Subcutaneous abdominal adipose tissue (tissue), 5 donors: Measurements from ENCODE around the gene CCDC175.

Experiments used
- H3K27ac ChIP-seq: one replicate; pipeline ENCODE4 v1.7.0; 2013; ENCODE audit warnings: low read depth, mild to moderate bottlenecking, inconsistent platforms, low read length, moderate library complexity
- H3K27me3 ChIP-seq, 5 donors: one replicate each; pipeline ENCODE4 v1.7.0; 2013; ENCODE audit warnings: low read length in 5 of 5, inconsistent platforms in 1 of 5; ENCODE audit not compliant: control insufficient read depth in 5 of 5, insufficient read depth in 4 of 5
- H3K36me3 ChIP-seq, 5 donors: one replicate each; pipeline ENCODE4 v1.7.0; 2013; ENCODE audit warnings: low read length in 5 of 5; ENCODE audit not compliant: control insufficient read depth in 5 of 5, insufficient read depth in 5 of 5
- H3K4me1 ChIP-seq, 5 donors: one replicate each; pipeline ENCODE4 v1.7.0; 2013; ENCODE audit warnings: low read length in 5 of 5, mild to moderate bottlenecking in 3 of 5, moderate library complexity in 1 of 5; ENCODE audit not compliant: control insufficient read depth in 5 of 5, insufficient read depth in 5 of 5
- H3K4me3 ChIP-seq, 5 donors: one replicate each; pipeline ENCODE4 v1.7.0; 2013; ENCODE audit warnings: low read length in 5 of 5, low read depth in 1 of 5
- H3K9ac ChIP-seq, 5 donors: one replicate each; pipeline ENCODE4 v1.7.0; 2013; ENCODE audit warnings: low read length in 5 of 5, mild to moderate bottlenecking in 4 of 5, moderate library complexity in 3 of 5
- H3K9me3 ChIP-seq, 5 donors: one replicate each; pipeline ENCODE4 v1.7.0; 2013; ENCODE audit warnings: low read length in 5 of 5; ENCODE audit not compliant: control insufficient read depth in 5 of 5
- donor health status: healthy.
- donor health status: healthy.
- donor health status: healthy.
- donor health status: healthy.
- donor health status: healthy.

Gene CCDC175

GRCh38 chr14:59543873-59544272 lies 32.7 kb downstream of the CCDC175 start:
- no peaks in the 10 kb centered on the region for H3K9me3 ChIP-seq
- H3K4me1 ChIP-seq: no peaks in the 10 kb centered on the region
- peaks cover 0 to under 1% (median 0%) of the 10 kb centered on the region in 5 donors for H3K27me3 ChIP-seq
- no peaks in the 10 kb centered on the region for H3K36me3 ChIP-seq
- no peak overlapping the region for H3K27ac ChIP-seq
- no peak overlapping the region for H3K9ac ChIP-seq
- no peak overlapping the region for H3K4me3 ChIP-seq

DNA sequence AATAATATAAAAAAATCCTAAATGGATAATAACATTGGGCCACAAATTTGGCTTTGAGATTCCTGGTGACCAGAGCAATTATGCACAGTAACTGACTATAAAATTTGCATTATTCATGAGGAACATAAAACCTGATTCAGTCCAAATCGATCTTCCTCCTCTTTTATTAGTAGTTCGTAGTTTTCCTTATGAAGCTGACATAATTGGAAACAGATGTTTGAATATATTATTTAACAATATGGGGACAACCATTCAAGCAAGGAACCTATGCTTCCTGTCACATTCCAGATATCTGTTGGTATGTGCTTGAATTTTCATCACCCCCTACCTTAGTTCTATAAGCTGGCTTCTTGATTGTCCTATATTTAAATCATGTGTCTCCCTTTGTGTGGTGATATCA lies 34.9 kb downstream of the CCDC175 start:
- H3K9me3 ChIP-seq: no peaks in the 10 kb centered on the region
- no peak overlapping the region for H3K4me3 ChIP-seq
- no peaks in the 10 kb centered on the region for H3K4me1 ChIP-seq
- peaks cover 0 to 2% (median 0%) of the 10 kb centered on the region in 5 donors for H3K27me3 ChIP-seq
- H3K27ac ChIP-seq: no peak overlapping the region
- H3K9ac ChIP-seq: no peak overlapping the region
- no peaks in the 10 kb centered on the region for H3K36me3 ChIP-seq

GRCh38 chr14:59540852-59541251 lies 35.8 kb downstream of the CCDC175 start:
- Histone ChIP-seq H3K27ac (no peak overlapping the region), H3K9ac (no peak overlapping the region), H3K27me3 (peaks cover 0 to 2% (median 0%) of the 10 kb centered on the region in 5 donors), H3K4me3 (no peak overlapping the region), H3K9me3 (no peaks in the 10 kb centered on the region), H3K36me3 (no peaks in the 10 kb centered on the region), H3K4me1 (no peaks in the 10 kb centered on the region)

DNA sequence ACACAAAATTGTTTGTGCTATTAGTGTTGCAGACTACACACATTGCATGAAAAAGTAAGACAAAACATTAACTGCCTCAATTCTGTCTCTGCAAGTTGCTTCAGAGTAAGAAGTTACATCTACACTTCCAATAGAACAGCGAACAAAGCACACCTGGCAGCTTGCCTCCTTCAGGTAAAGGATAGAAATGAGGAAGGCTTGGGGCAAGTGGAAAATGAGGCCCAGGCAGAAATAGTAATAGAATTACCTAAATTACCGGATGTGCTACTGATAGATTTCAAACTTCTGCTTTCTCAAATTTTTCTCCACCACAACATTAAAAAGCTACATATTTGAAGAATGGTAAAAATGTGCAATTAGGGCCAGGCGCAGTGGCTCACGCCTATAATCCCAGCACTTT lies 37.7 kb downstream of the CCDC175 start:
- Histone ChIP-seq H3K9ac (no peak overlapping the region), H3K4me1 (no peaks in the 10 kb centered on the region), H3K27me3 (peaks cover 0 to 2% (median 0%) of the 10 kb centered on the region in 5 donors), H3K27ac (no peak overlapping the region), H3K4me3 (no peak overlapping the region), H3K9me3 (no peaks in the 10 kb centered on the region), H3K36me3 (no peaks in the 10 kb centered on the region)

DNA sequence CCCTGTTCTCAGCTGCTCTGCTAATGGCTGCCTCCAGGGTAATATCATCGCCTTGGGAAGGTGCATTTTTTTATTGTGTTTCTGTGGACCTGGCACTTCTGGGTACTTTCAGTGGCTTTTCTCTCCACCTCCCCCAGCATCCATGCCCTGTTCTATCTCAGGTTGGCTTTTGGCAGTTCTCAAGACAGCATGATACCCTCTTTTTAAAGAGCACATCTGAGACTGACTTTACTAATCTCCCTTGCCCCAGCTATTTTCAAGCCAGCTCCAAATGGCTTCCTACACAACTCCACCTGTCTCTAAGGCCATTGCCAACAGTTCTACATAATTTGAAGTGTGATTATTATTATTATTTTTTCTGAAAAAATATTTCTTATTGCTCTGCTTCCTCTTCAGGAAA lies 39.1 kb downstream of the CCDC175 start:
- H3K9ac ChIP-seq: no peak overlapping the region
- H3K4me1 ChIP-seq: no peaks in the 10 kb centered on the region
- H3K9me3 ChIP-seq: no peaks in the 10 kb centered on the region
- H3K4me3 ChIP-seq: no peak overlapping the region
- peaks cover 0 to 2% (median 0%) of the 10 kb centered on the region in 5 donors for H3K27me3 ChIP-seq
- H3K36me3 ChIP-seq: no peaks in the 10 kb centered on the region
- H3K27ac ChIP-seq: no peak overlapping the region

DNA sequence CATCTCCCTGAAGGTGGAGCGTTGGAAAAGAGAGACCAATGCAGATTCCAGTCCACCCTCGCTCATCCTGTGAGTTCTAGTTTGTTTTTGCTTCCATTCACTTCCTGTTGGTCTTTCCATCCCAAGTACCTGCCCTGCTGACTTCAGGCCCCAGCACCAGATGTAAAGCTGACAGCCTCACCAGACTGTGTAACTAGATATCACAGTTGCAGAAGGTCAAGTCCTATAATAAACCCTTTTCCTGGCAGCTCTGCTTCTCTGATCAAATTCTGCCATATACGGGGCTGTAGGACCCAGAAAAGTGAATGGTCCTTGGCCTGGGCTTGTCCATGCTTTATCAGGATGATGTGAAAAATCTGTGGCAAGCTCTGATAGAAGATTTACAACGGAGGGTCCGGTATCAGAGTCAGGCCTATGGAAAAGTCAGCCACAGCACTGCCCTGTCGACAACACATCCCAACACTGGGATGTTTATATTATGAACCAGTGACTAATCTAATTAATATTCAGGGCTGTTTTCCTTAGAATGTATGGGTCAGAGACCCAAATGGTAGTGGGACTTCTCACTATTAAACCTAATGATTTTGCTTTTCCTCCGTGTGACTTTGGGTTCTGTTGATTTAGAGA lies 42.1 kb downstream of the CCDC175 start:
- Histone ChIP-seq H3K4me1 (no peaks in the 10 kb centered on the region), H3K9ac (no peak overlapping the region), H3K27me3 (peaks cover 0 to 2% (median 0%) of the 10 kb centered on the region in 5 donors), H3K4me3 (no peak overlapping the region), H3K36me3 (no peaks in the 10 kb centered on the region), H3K27ac (no peak overlapping the region), H3K9me3 (no peaks in the 10 kb centered on the region)

GRCh38 chr14:59532419-59532818 lies 44.2 kb downstream of the CCDC175 start:
- H3K27ac ChIP-seq: no peak overlapping the region
- no peaks in the 10 kb centered on the region for H3K36me3 ChIP-seq
- no peak overlapping the region for H3K9ac ChIP-seq
- no peaks in the 10 kb centered on the region for H3K4me1 ChIP-seq
- no peaks in the 10 kb centered on the region for H3K27me3 ChIP-seq
- H3K9me3 ChIP-seq: peaks cover 0 to 4% (median 0%) of the 10 kb centered on the region in 5 donors
- no peak overlapping the region for H3K4me3 ChIP-seq

DNA sequence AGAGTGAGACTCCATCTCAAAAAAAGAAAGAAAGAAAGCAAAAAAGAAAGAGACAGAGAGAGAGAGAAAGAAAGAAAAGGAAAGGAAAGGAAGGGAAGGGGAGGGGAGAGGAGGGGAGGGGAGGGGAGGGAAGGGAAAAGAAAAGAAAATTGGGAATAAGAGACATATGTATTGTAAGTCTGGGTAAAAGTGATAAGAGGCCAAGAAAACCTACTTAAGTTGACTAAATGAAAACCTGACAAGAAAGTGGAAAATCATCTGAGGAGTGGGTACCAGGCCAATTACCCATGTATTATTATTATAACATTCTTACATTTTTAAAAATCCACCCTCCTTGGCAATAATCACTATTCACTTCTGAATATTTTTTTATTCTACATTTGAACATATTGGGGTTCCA lies 46.3 kb downstream of the CCDC175 start:
- no peak overlapping the region for H3K27ac ChIP-seq
- no peak overlapping the region for H3K4me3 ChIP-seq
- H3K4me1 ChIP-seq: no peaks in the 10 kb centered on the region

GRCh38 chr14:59529189-59529588 lies 47.4 kb downstream of the CCDC175 start:
- no peaks in the 10 kb centered on the region for H3K4me1 ChIP-seq
- H3K9me3 ChIP-seq: peaks cover 0 to 4% (median 0%) of the 10 kb centered on the region in 5 donors
- H3K27ac ChIP-seq: no peak overlapping the region
- no peak overlapping the region for H3K9ac ChIP-seq
- H3K36me3 ChIP-seq: no peaks in the 10 kb centered on the region
- H3K4me3 ChIP-seq: no peak overlapping the region
- no peaks in the 10 kb centered on the region for H3K27me3 ChIP-seq

More for the DNA sequence above, 46.3 kb downstream of the CCDC175 start:
- H3K36me3 ChIP-seq: no peaks in the 10 kb centered on the region
- H3K9me3 ChIP-seq: peaks cover 0 to 4% (median 0%) of the 10 kb centered on the region in 5 donors
- no peaks in the 10 kb centered on the region for H3K27me3 ChIP-seq
- H3K9ac ChIP-seq: no peak overlapping the region

GRCh38 chr14:59520224-59520623 lies 56.4 kb downstream of the CCDC175 start:
- H3K36me3 ChIP-seq: no peaks in the 10 kb centered on the region
- no peaks in the 10 kb centered on the region for H3K4me1 ChIP-seq
- H3K27me3 ChIP-seq: no peaks in the 10 kb centered on the region
- no peak overlapping the region for H3K27ac ChIP-seq
- no peak overlapping the region for H3K4me3 ChIP-seq
- no peaks in the 10 kb centered on the region for H3K9me3 ChIP-seq
- no peak overlapping the region for H3K9ac ChIP-seq
